Measurements from ENCODE around the gene SLC7A5.
"Not testable (repeated sequence)": the region's sequence is repeated elsewhere in the genome, so short reads cannot be mapped to it uniquely, and the experiment has no call there.

Gene SLC7A5

GRCh38 chr16:87834005-87834667, 35.2 kb downstream of the SLC7A5 start:
- DNase-seq (ENCODE audit: low read depth in 2 of 2): no peak

GRCh38 chr16:87833548-87833947, 35.8 kb downstream of the SLC7A5 start:
- no peak for DNase-seq (ENCODE audit: low read depth in 2 of 2)

GRCh38 chr16:87832741-87833502, 36.4 kb downstream of the SLC7A5 start:
- DNase-seq (ENCODE audit: low read depth in 2 of 2): no peak

- no peak for DNase-seq (ENCODE audit: low read depth in 2 of 2)
Observed at GRCh38 chr16:87832137-87832527, 37.2 kb downstream of the SLC7A5 start.

GRCh38 chr16:87831421-87832136, 37.7 kb downstream of the SLC7A5 start:
- no peak for DNase-seq (ENCODE audit: low read depth in 2 of 2)

- DNase-seq (ENCODE audit: low read depth in 2 of 2): no peak
Observed at GRCh38 chr16:87830673-87831420, 38.5 kb downstream of the SLC7A5 start.

- DNase-seq (ENCODE audit: low read depth in 2 of 2): no peak
Observed at GRCh38 chr16:87829988-87830672, 39.2 kb downstream of the SLC7A5 start.

GRCh38 chr16:87829622-87829980, 39.7 kb downstream of the SLC7A5 start:
- no peak for DNase-seq (ENCODE audit: low read depth in 2 of 2)

GRCh38 chr16:87828907-87829621, 40.2 kb downstream of the SLC7A5 start:
- DNase-seq (ENCODE audit: low read depth in 2 of 2): no peak

- DNase-seq (ENCODE audit: low read depth in 2 of 2): no peak
Observed at GRCh38 chr16:87828071-87828906, 41.0 kb downstream of the SLC7A5 start.

GRCh38 chr16:87827588-87827915, 41.8 kb downstream of the SLC7A5 start:
- DNase-seq (ENCODE audit: low read depth in 2 of 2): not testable (repeated sequence)

- DNase-seq (ENCODE audit: low read depth in 2 of 2): no peak
Observed at GRCh38 chr16:87826798-87827587, 42.3 kb downstream of the SLC7A5 start.

- not testable (repeated sequence) for DNase-seq (ENCODE audit: low read depth in 2 of 2)
Observed at GRCh38 chr16:87826407-87826797, 42.9 kb downstream of the SLC7A5 start.

GRCh38 chr16:87825842-87826120, 43.5 kb downstream of the SLC7A5 start:
- not testable (repeated sequence) for DNase-seq (ENCODE audit: low read depth in 2 of 2)

- DNase-seq (ENCODE audit: low read depth in 2 of 2): no peak
Observed at GRCh38 chr16:87824991-87825841, 44.1 kb downstream of the SLC7A5 start.

- no peak for DNase-seq (ENCODE audit: low read depth in 2 of 2)
Observed at GRCh38 chr16:87824016-87824990, 45.0 kb downstream of the SLC7A5 start.

GRCh38 chr16:87823181-87823929, 46.0 kb downstream of the SLC7A5 start:
- no peak for DNase-seq (ENCODE audit: low read depth in 2 of 2)
